GM12878 (cell line): ENCODE data around the gene HNRNPR. TPM values are rescaled to one million over a fixed set of nuclear protein-coding genes. Genes with fewer than 3 reads are reported as not detected.
"Not testable (repeated sequence)": the region's sequence is repeated elsewhere in the genome, so short reads cannot be mapped to it uniquely, and the experiment has no call there.

Experiments
- ATAC-seq: fragments of 200-7000 bp; cut with Tn5 transposase; 3 replicates; pipeline ENCODE4 v1.9.1; 2020; ENCODE audit warnings: mild to moderate bottlenecking, moderate library complexity
- BruUV-seq: library from RNA; stranded (reverse); fragments of 400-500 nt; replicated peaks from 2 replicates; lab custom pipeline; 2021; lab: Mats Ljungman, UMichigan
- CTCF ChIA-PET: fragments of 300-600 bp; sonication (Branson Sonifier 250); formaldehyde crosslinking; extraction: SDS; loops from one replicate; lab custom pipeline; 2021; ENCODE audit warnings: inconsistent platforms; lab: Yijun Ruan, JAX
- POLR2A ChIA-PET: fragments of 350-600 bp; formaldehyde crosslinking; extraction: SDS; loops from one replicate; lab custom pipeline; 2021; ENCODE audit warnings: inconsistent platforms; lab: Charles Lee
- RAD21 ChIA-PET: fragments of 300-600 bp; sonication (Branson Sonifier 250); formaldehyde crosslinking; loops from one replicate; lab custom pipeline; 2023; ENCODE audit warnings: antibody characterized with exemption; ENCODE audit not compliant: unreplicated experiment; lab: Charles Lee
- SMC1A ChIA-PET: fragments of 300-600 bp; sonication (Branson Sonifier 250); formaldehyde crosslinking; loops from one replicate; lab custom pipeline; 2023; ENCODE audit not compliant: unreplicated experiment, uncharacterized antibody; lab: Charles Lee
- DNase-seq: peaks from one replicate; pipeline ENCODE4 v3.0.0-alpha.2; 2011; ENCODE audit warnings: low read depth, low spot score
- FAIRE-seq: peaks from 3 replicates; lab custom pipeline; 2011; peaks lifted over from hg19 to GRCh38; lab: Jason Lieb, UNC
- H2AFZ ChIP-seq: 2 replicates; pipeline ENCODE4 v1.6.0; 2011; ENCODE audit warnings: low read depth, low read length, control low read depth; ENCODE audit not compliant: control insufficient read depth
- H3K27ac ChIP-seq: 2 replicates; pipeline ENCODE4 v1.5.1; 2011; ENCODE audit warnings: control low read depth; ENCODE audit not compliant: control insufficient read depth, insufficient read depth
- H3K27me3 ChIP-seq, 2 experiments: replicated peaks in 1 of 2; 2 replicates each; pipeline versions ENCODE4 v1.6.0 to v1.6.1; 2011; ENCODE audit warnings: low read length in 1 of 2; ENCODE audit not compliant: control insufficient read depth in 2 of 2, insufficient read depth in 2 of 2
- H3K36me3 ChIP-seq, 2 experiments: 2 replicates each; pipeline ENCODE4 v1.5.1; 2011; ENCODE audit warnings: low read length in 1 of 2; ENCODE audit not compliant: control insufficient read depth in 2 of 2, insufficient read depth in 2 of 2
- H3K4me1 ChIP-seq: 2 replicates; pipeline ENCODE4 v1.6.1; 2011; ENCODE audit warnings: mild to moderate bottlenecking, low read length, moderate library complexity, mixed read lengths; ENCODE audit not compliant: control insufficient read depth, insufficient read depth
- H3K4me2 ChIP-seq: 2 replicates; pipeline ENCODE4 v1.6.0; 2011; ENCODE audit warnings: control low read depth; ENCODE audit not compliant: control insufficient read depth, insufficient read depth
- H3K4me3 ChIP-seq: fragments of 200-600 bp; sonication (generic); 2 replicates; pipeline ENCODE4 v1.5.1; 2016
- H3K79me2 ChIP-seq: 2 replicates; pipeline ENCODE4 v1.6.0; 2011; ENCODE audit warnings: low read length; ENCODE audit not compliant: control insufficient read depth, insufficient read depth
- H3K9ac ChIP-seq: 2 replicates; pipeline ENCODE4 v1.8.0; 2011; ENCODE audit warnings: low read length, control low read depth, mixed read lengths; ENCODE audit not compliant: control insufficient read depth, insufficient read depth
- H3K9me3 ChIP-seq: replicated peaks from 3 replicates; pipeline ENCODE4 v1.5.1; 2011; ENCODE audit warnings: mild to moderate bottlenecking, low read length; ENCODE audit not compliant: control insufficient read depth, insufficient read depth
- H4K20me1 ChIP-seq: 2 replicates; pipeline ENCODE4 v1.6.0; 2011; ENCODE audit not compliant: control insufficient read depth, insufficient read depth
- ATF7 ChIP-seq: fragments of 450-650 bp; IDR thresholded peaks from 2 replicates; pipeline ENCODE4 v1.6.1; 2016; ENCODE audit warnings: low read depth, mild to moderate bottlenecking
- CEBPZ ChIP-seq: fragments of 150-350 bp; IDR thresholded peaks from 2 replicates; pipeline ENCODE4 v1.6.1; 2016; ENCODE audit warnings: low read depth, low read length
- HDAC2 ChIP-seq: fragments of 200-600 bp; sonication (generic); IDR thresholded peaks from 2 replicates; pipeline ENCODE4 v1.6.1; 2017
- HDGF ChIP-seq: fragments of 450-650 bp; IDR thresholded peaks from 2 replicates; pipeline ENCODE4 v1.6.1; 2016; ENCODE audit warnings: antibody characterized with exemption
- IRF5 ChIP-seq: fragments of 450-650 bp; IDR thresholded peaks from 2 replicates; pipeline ENCODE4 v1.6.1; 2017; ENCODE audit warnings: borderline replicate concordance
- KLF5 ChIP-seq: fragments of 450-650 bp; IDR thresholded peaks from 2 replicates; pipeline ENCODE4 v1.6.1; 2014; ENCODE audit warnings: mild to moderate bottlenecking; ENCODE audit not compliant: partially characterized antibody
- RFX5 ChIP-seq: IDR thresholded peaks from 2 replicates; pipeline ENCODE4 v1.6.1; 2011; ENCODE audit warnings: low read depth, low read length, improper control_type of control experiment
- SMAD1 ChIP-seq: fragments of 450-650 bp; IDR thresholded peaks from 2 replicates; pipeline ENCODE4 v1.6.1; 2018; ENCODE audit warnings: mild to moderate bottlenecking, low read depth; ENCODE audit not compliant: partially characterized antibody
- WGBS: methylation state at CpG from one replicate; pipeline ENCODE4 v1.1.6; 2016; ENCODE audit warnings: low lambda C conversion rate; ENCODE audit not compliant: insufficient replicate concordance, insufficient coverage; ENCODE audit errors: missing lambda C conversion rate; 5-methylcytosine and 5-hydroxymethylcytosine counted together
- in situ Hi-C: fragments of 300-500 bp; cut with MboI; formaldehyde crosslinking; loops from 9 replicates; pipeline ENCODE4 v1.14.3; 2018; ENCODE audit warnings: mixed read lengths
- intact Hi-C: fragments of 100-400 bp; cut with micrococcal nuclease; formaldehyde crosslinking; loops from one replicate; pipeline ENCODE4 v1.14.2; 2022; ENCODE audit not compliant: unreplicated experiment
- polyA plus RNA-seq, 11 experiments: library from polyadenylated mRNA; depleted of rRNA in 4 of 11; unstranded in 6 of 11; stranded (reverse) in 5 of 11; fragments of >200 nt; fragmentation: Nextera tagmentation in 4 of 11; fragmentation: Illumina TruSeq in 1 of 11; extraction: Ambion mirVana in 4 of 11; extraction: Trizol in 1 of 11; gene quantifications; 1 replicate in 1 of 11; 2 replicates in 10 of 11; pipeline versions ENCODE4 v1.2.1 to v1.2.3, GENCODE V29; 2011 to 2016; ENCODE audit warnings: inconsistent platforms in 2 of 11, missing spikeins in 2 of 11, low read depth in 1 of 11
- total RNA-seq, 4 experiments: library from RNA; depleted of rRNA in 3 of 4; stranded (reverse); fragments of >200 nt in 3 of 4; fragmentation: Illumina TruSeq in 1 of 4; extraction: Trizol in 1 of 4; gene quantifications; 2 replicates each; pipeline versions ENCODE4 v1.2.1 to v1.2.3, GENCODE V29; 2013 to 2021

Gene HNRNPR
- total and polyA plus RNA-seq, 10 of the 15 experiments (the other 5 are each of a cell fraction or from before 2014, with no cell fraction given) = 80.5 to 280 (median 218) TPM

- no peak for FAIRE-seq
- Histone ChIP-seq H3K36me3 (no peaks in the 10 kb centered on the region), H3K9me3 (no peaks in the 10 kb centered on the region), H3K27me3 (peaks cover 0 to 2% of the 10 kb centered on the region in 2 experiments; a peak in 2 of 4 replicates), H3K4me1 (peaks cover 3% of the 10 kb centered on the region; the same call in 1 of the 2 replicates), H4K20me1 (no peaks in the 10 kb centered on the region), H3K9ac (no peak overlapping the region), H2AFZ (no peak overlapping the region), H3K4me2 (no peak overlapping the region), H3K79me2 (no peaks in the 10 kb centered on the region), H3K4me3 (no peak overlapping the region), H3K27ac (no peak overlapping the region)
- no peak for ATAC-seq
- ChIA-PET RAD21 (no interaction called here), SMC1A (no interaction called here), CTCF (no interaction called here), POLR2A (no interaction called here)
- intact Hi-C loops (no loop called here), in situ Hi-C loops (no loop called here)
- no peak for TF ChIP-seq HDAC2
- no peak for TF ChIP-seq KLF5
- TF ChIP-seq SMAD1 = no peak
- no peak for TF ChIP-seq HDGF
- no peak for TF ChIP-seq CEBPZ
- no peak for TF ChIP-seq ATF7
- TF ChIP-seq RFX5 = no peak
- TF ChIP-seq IRF5 = no peak
- DNase-seq = no peak
- 53% methylated on average over 5 of the region's 5 CpGs for WGBS
- no TSS peak for BruUV-seq
Observed at GRCh38 chr1:23380719-23381118, 36.6 kb upstream of the HNRNPR start.

GRCh38 chr1:23380236-23380635 lies 36.2 kb upstream of the HNRNPR start:
- H3K4me2 ChIP-seq, H3K27me3 ChIP-seq, ATAC-seq, FAIRE-seq, DNase-seq, in situ Hi-C loops, H3K4me1 ChIP-seq, POLR2A ChIA-PET, BruUV-seq, H3K79me2 ChIP-seq, H3K27ac ChIP-seq, H3K9ac ChIP-seq, H4K20me1 ChIP-seq, intact Hi-C loops, RAD21 ChIA-PET, SMC1A ChIA-PET, H3K4me3 ChIP-seq, CTCF ChIA-PET, H3K9me3 ChIP-seq, H2AFZ ChIP-seq, H3K36me3 ChIP-seq: not testable (repeated sequence)
- WGBS = 39% methylated on average over 4 of the region's 4 CpGs
